Limb (tissue), 2 donors: Measurements from ENCODE around the gene FAM228B.
"Not testable (repeated sequence)": the region's sequence is repeated elsewhere in the genome, so short reads cannot be mapped to it uniquely, and the experiment has no call there.

Source experiments
- DNase-seq, 2 donors: peaks; one replicate each; pipeline ENCODE4 v3.0.0-alpha.2; 2016; ENCODE audit errors: extremely low spot score in 2 of 2

Gene FAM228B

DNA sequence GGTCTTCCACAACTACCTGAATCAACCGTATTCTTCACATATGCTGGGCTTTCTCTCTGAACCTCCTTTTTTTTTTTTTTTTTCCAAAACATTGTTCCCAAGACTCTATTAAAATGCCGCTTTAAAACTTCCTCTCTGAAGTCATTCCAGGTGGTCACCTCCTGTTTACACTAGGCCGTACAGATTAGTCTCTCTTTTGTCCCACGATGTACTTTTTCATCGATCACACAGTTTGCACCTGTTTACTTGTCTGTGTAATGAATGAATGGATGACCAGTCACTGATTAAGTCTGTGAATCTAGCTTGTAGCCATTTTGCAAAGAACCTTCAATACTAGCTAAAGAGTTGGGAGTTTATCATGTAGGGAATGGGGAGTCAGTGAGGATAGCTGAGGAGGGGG, 34.9 kb downstream of the FAM228B start:
- no peak for DNase-seq

- no peak for DNase-seq
Measured at GRCh38 chr2:24159708-24160107, 36.4 kb downstream of the FAM228B start.

GRCh38 chr2:24160761-24161160, 37.5 kb downstream of the FAM228B start:
- DNase-seq, result no peak

GRCh38 chr2:24162494-24162893, 39.2 kb downstream of the FAM228B start:
- DNase-seq, result no peak

DNA sequence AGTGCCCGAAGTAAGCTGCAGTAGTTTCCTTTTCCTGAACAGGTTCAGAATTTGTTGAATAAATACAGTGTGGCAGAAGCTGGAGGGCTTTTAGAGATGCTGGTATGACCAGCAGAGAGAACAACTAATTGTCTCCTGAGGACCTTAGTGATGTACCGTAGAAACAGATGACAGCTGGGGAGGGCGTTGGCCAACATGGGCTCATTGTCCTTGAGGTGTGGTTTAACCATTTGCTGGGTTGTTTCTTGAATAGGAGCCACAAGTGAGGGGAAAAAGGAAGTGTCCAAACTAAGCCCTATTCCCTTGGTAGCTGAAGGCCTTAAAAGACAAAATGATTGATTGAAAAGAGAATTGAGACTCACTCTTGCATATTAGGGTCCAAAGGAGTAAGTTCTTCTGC, 39.9 kb downstream of the FAM228B start:
- DNase-seq, result no peak

DNA sequence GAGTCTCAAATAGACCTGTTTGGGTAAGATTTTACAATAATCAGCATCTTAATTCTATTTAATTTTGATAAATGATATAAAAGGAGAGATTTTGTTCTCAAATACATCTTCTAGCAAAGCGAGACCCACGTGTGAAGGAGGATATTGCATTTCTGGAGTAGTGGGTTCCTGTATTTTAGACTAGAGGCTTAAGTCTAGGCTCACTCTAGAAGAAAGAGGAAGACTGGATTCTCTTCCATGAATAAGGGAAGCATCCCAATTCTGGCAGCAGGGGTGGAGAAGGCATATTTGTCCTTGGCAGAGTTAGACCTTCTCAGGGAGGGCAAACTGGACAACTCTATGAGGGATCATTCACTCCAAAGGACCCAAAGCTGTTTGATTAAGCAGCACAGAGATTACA, 40.3 kb downstream of the FAM228B start:
- DNase-seq, result no peak

- DNase-seq, result no peak
Measured at GRCh38 chr2:24164416-24164973, 41.2 kb downstream of the FAM228B start.

- DNase-seq, result no peak
Measured at GRCh38 chr2:24169023-24169422, 45.8 kb downstream of the FAM228B start.

DNA sequence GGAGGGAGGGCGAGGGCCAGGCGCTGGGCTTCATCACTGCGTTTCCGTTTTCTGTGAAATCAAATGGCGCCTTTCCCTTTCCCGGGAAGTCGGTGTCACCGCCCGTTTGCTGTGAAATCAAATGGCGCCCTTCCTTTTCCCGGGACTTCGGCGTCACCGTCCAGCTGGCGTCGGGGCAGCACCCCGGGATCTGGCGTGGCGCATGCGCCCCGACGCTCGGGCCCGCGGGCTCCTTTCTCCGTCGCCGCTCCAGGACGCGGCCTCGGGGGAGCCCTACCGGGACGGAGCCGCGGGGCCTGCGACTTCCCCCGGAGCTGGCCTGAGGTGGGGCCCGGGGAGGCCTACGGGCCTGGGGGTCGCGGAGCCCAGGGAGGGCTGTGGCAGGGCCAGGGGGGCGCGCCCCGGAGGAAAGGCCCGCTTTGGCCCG, 51.6 kb downstream of the FAM228B start, which contains the start of gene FAM228A:
Gene FAM228A, plus strand, starts transcription at position 203 of the 427 bp plus-strand sequence. CDS start 428 bp downstream, outside the sequence.
- no peak for DNase-seq

DNA sequence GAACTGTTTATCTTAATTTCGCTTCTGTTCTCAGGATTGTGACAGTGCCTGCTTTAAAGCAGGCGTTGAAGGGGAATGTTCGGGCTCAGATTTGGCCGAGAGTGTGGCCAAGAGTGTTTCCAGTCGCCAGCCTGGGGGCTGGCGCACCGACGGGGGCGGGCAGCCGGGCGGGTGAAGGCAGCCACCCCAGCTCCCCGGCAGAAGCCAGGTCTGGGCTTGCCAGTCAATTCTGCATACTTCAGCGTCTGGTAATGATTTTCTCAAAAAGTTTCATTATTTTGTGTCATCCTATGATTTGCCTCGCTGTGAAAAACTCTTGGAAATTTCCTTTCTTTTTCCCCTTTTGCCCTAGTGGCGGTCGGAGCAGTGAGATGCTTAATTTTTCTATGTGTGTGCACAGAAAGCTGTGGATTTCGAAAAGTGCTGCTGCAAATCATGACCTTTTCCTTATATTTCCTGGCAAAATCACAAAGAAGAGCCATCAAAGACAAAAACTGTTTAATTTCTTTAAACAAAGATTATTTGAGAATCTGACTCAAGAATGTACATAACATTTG, 52.4 kb downstream of the FAM228B start:
- no peak for DNase-seq

DNA sequence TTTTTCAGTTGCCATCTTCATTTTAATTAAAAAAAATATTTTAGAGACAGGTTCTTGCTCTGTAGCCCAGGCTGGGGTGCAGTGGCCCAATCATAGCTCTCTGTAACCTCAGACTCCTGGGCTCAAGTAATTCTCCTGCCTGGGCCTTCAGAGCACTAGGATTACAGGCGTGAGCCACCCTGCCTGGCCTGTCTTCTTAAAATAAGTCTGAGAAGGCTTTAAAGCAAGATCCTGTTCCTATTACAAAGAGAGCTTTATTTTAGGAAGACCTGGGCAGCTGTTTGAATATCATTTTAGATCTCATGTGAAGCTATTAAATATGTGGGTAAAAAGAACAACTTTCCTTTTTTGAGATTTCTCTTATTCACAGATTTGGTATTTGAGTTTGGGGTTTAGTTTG, 53.1 kb downstream of the FAM228B start:
- no peak for DNase-seq

- DNase-seq, result no peak
Measured at GRCh38 chr2:24179683-24180082, 56.4 kb downstream of the FAM228B start.

DNA sequence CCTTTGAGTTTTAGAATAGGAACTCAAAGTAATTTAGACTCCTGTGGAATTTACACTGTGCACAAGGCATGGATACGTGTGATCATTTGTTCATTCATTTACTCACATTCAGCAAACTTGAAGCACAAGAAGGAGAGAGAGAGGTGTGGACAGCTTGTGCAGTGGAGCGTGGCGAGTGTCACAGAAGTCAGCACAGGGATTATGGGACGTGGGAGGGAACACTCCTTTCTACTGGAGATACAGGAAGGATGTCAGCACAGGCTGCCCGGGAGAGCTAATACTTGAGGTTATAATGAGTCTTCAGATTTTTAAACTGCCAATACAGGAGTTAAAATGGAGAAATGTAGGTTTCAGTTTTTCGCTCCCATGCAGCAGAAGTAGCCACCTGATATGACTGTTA, 58.6 kb downstream of the FAM228B start:
- no peak for DNase-seq

GRCh38 chr2:24182507-24182906, 59.2 kb downstream of the FAM228B start:
- DNase-seq, result no peak

DNA sequence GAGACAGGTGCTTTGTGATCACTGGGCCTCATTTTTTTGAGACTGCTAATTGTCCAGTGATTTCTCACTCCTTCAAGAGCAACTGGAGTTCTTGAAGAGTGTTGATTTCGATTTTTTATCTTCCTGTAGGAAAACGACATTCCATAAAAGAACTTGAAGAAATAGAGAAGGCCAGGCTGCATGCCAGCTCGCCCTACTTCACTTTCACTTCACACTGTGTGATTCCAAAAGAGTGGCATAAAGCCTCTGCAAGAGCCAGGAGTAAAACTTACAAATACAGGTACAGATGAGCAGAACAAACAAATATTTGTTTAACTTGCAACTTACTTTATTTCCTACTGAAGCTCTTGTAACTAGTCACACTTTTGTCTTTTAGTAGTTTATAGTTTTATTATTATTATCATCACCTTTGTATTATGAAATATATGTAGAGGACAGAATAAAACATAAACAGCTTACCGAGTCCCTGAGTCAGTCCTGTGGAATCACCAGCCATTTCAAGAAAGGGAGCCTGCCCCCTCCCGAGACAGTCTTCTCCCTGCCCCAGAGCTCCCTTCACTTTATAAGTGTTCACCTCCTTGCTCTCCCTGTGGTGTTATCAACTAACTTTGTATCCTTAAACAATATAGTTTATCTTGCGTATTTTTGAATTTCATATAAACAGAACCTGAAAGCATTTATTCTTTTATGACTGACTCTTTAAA, 60.2 kb downstream of the FAM228B start:
- no peak for DNase-seq

- no peak for DNase-seq
Measured at GRCh38 chr2:24189551-24189950, 66.3 kb downstream of the FAM228B start.

DNA sequence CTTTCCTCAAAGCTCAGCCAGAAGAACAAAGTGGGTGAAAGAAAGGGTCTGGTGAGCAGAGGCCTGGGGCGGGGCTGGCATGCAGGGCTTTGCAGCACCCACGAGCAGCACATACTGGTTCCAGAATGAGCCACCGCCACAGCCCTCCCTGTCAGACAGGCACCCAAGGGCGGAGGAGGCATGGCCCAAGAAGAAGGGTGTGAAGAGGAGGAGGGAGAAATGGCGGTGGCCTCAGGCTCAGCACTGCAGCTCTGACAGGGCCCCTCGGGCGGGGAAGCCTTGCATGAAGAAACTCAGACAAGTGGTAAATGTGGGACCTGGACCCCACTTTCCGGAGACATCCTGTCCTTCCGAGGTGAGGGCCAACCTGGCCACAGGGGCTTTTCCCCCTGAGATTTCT, 67.2 kb downstream of the FAM228B start:
- DNase-seq, result no peak

DNA sequence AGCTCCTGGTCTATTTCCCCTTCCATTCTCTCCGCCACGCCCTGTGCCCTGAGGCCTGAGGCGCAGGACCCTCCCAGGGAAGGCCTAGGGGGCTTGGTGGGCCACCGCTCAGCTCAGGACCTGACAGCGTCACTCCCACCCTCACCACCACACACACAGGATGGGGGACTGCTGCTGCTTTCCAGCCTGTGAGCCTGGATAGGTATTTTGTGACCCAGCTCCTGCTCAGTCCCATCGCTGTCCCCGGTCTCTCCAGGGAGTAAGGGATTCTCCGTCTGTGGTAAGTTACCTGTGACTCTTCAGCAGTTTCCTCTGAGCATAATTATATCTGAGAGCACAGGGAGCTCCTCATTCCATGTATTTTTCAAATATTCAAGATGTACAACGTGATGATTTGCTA, 67.9 kb downstream of the FAM228B start:
- DNase-seq, result no peak

DNA sequence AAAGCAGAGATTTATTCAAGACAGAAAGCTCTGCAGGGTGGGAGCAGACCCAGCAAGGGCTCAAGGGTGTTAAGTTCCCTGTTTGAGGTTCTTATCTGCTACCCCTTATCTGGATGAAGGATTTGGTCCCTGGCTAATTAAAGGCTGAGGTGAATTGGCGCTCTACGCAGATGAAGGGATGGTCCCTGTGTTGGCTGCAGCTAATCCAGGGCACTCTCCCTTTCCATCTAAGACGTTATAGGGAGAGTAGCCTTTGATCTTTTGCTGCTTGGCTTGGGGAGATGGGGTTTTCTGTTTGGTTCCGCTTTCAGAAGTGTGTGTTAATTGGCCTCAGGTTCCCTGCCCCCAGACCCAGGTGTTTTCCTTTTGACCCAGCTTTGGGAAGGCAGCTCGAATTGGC, 68.6 kb downstream of the FAM228B start:
- DNase-seq, result no peak

GRCh38 chr2:24197213-24197612, 73.9 kb downstream of the FAM228B start:
- DNase-seq, result not testable (repeated sequence)

- no peak for DNase-seq
Measured at GRCh38 chr2:24199968-24200590, 76.8 kb downstream of the FAM228B start.

DNA sequence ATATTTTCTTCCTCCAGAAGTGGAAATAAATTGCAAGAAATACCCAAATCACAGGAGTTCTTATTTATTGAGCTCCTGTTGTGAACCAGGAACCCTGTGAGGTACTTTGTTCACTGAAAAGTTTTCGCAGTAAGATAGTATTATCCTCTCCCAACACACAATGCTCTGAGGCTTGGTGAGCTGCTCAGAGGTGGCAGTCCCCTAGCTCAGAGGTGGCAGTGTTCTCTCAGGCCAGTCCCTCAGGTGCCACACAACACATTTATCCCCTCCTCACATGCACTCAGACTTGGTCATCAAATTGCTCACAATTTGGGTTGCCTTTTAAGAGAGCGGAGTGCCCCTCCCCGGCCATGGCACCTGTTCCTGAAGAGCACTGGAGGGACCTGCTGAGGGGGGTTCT, 77.5 kb downstream of the FAM228B start:
- no peak for DNase-seq
